GM19467 (cell line): ENCODE measurements around the gene CTDP1.

Experiments used
- ATAC-seq: cut with Tn5 transposase; IDR thresholded peaks from one replicate; pipeline ENCODE4 v1.9.1; 2021; ENCODE audit warnings: mild to moderate bottlenecking, moderate library complexity; ENCODE audit not compliant: unreplicated experiment

The CTDP1 gene

GRCh38 chr18:79778291-79778791, 98.7 kb downstream of the CTDP1 start:
- ATAC-seq: no peak

- ATAC-seq: no peak
Observed at GRCh38 chr18:79779021-79779699, 99.6 kb downstream of the CTDP1 start.

- ATAC-seq: no peak
Observed at GRCh38 chr18:79779700-79780190, 100.1 kb downstream of the CTDP1 start.

- ATAC-seq: no peak
Observed at GRCh38 chr18:79780547-79780946, 100.9 kb downstream of the CTDP1 start.

GRCh38 chr18:79781331-79781941, 101.8 kb downstream of the CTDP1 start:
- no peak for ATAC-seq

GRCh38 chr18:79782566-79783308, 103.1 kb downstream of the CTDP1 start:
- no peak for ATAC-seq

- ATAC-seq: no peak
Observed at GRCh38 chr18:79784071-79784913, 104.7 kb downstream of the CTDP1 start.

GRCh38 chr18:79784965-79785770, 105.6 kb downstream of the CTDP1 start:
- ATAC-seq: no peak

GRCh38 chr18:79785831-79786230, 106.2 kb downstream of the CTDP1 start:
- ATAC-seq: no peak

GRCh38 chr18:79786304-79786703, 106.7 kb downstream of the CTDP1 start:
- no peak for ATAC-seq

GRCh38 chr18:79786786-79787526, 107.4 kb downstream of the CTDP1 start:
- ATAC-seq: no peak

GRCh38 chr18:79787527-79787864, 107.9 kb downstream of the CTDP1 start:
- no peak for ATAC-seq

- ATAC-seq: no peak
Observed at GRCh38 chr18:79787865-79788733, 108.5 kb downstream of the CTDP1 start.

GRCh38 chr18:79788734-79789085, 109.1 kb downstream of the CTDP1 start:
- no peak for ATAC-seq

- no peak for ATAC-seq
Observed at GRCh38 chr18:79789091-79789891, 109.7 kb downstream of the CTDP1 start.

- ATAC-seq: no peak
Observed at GRCh38 chr18:79789901-79790890, 110.6 kb downstream of the CTDP1 start.
